DMS114 treated with DMSO at 0.1 percent for 48 hours (cell line): ENCODE data around the gene ARHGEF17.

ENCODE experiments used
- DNase-seq: peaks from one replicate; lab custom pipeline; 2025; ENCODE audit not compliant: unreplicated experiment; lab: John Stamatoyannopoulos, UW

Gene ARHGEF17

GRCh38 chr11:73391665-73392064, 83.6 kb downstream of the ARHGEF17 start:
- no peak for DNase-seq

GRCh38 chr11:73392108-73393010, 84.3 kb downstream of the ARHGEF17 start:
- no peak for DNase-seq

GRCh38 chr11:73393011-73393380, 84.9 kb downstream of the ARHGEF17 start:
- no peak for DNase-seq

GRCh38 chr11:73393479-73394415, 85.7 kb downstream of the ARHGEF17 start:
- DNase-seq = peak; percentile 5

- no peak for DNase-seq
Measured at GRCh38 chr11:73394416-73395296, 86.6 kb downstream of the ARHGEF17 start.

GRCh38 chr11:73395297-73396208, 87.5 kb downstream of the ARHGEF17 start:
- DNase-seq = no peak

GRCh38 chr11:73396251-73396930, 88.3 kb downstream of the ARHGEF17 start:
- no peak for DNase-seq

- DNase-seq = no peak
Measured at GRCh38 chr11:73396985-73397384, 88.9 kb downstream of the ARHGEF17 start.

- DNase-seq = no peak
Measured at GRCh38 chr11:73397468-73398131, 89.5 kb downstream of the ARHGEF17 start.

- no peak for DNase-seq
Measured at GRCh38 chr11:73398132-73398526, 90.1 kb downstream of the ARHGEF17 start.

- DNase-seq = no peak
Measured at GRCh38 chr11:73398721-73399120, 90.6 kb downstream of the ARHGEF17 start.

GRCh38 chr11:73399159-73399590, 91.1 kb downstream of the ARHGEF17 start:
- no peak for DNase-seq

- no peak for DNase-seq
Measured at GRCh38 chr11:73399636-73400035, 91.6 kb downstream of the ARHGEF17 start.

- DNase-seq = no peak
Measured at GRCh38 chr11:73400293-73400692, 92.2 kb downstream of the ARHGEF17 start.

- DNase-seq = no peak
Measured at GRCh38 chr11:73401217-73401923, 93.3 kb downstream of the ARHGEF17 start.

GRCh38 chr11:73401924-73402833, 94.1 kb downstream of the ARHGEF17 start:
- DNase-seq = no peak

GRCh38 chr11:73402834-73403185, 94.7 kb downstream of the ARHGEF17 start:
- peak; percentile 4 for DNase-seq
